Measurements from ENCODE around the gene RAPGEF4. TPM values are rescaled to one million over a fixed set of nuclear protein-coding genes. Genes with fewer than 3 reads are reported as not detected.

Gene RAPGEF4
- total and polyA plus RNA-seq, 9 of the 15 experiments (the other 6 are each of a cell fraction or from before 2014, with no cell fraction given): 0.04 to 0.33 (median 0.13) TPM; not detected in 6

GRCh38 chr2:173076581-173077345 lies 341.1 kb downstream of the RAPGEF4 start (continued):
- TF ChIP-seq ZNF518B (CRISPR knock-in tag; IDR thresholded peaks at IDR 0.05): no peak
- TF ChIP-seq SPI1 (IDR thresholded peaks at IDR 0.05; ENCODE audit: borderline replicate concordance, low read depth, low read length): no peak
- TF ChIP-seq, protein P1, sequence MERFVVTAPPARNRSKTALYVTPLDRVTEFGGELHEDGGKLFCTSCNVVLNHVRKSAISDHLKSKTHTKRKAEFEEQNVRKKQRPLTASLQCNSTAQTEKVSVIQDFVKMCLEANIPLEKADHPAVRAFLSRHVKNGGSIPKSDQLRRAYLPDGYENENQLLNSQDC (CRISPR knock-in tag; IDR thresholded peaks at IDR 0.05): no peak
- peak; percentile 33 for TF ChIP-seq CHD1 (IDR thresholded peaks at IDR 0.05; ENCODE audit: low read length)
- no peak for TF ChIP-seq MITF (IDR thresholded peaks at IDR 0.05)
- no peak for TF ChIP-seq NR2C2 (CRISPR knock-in tag; IDR thresholded peaks at IDR 0.05)
- no peak for TF ChIP-seq NR2C2 (tag; IDR thresholded peaks at IDR 0.05)
- TF ChIP-seq PURB (CRISPR knock-in tag; IDR thresholded peaks at IDR 0.05; ENCODE audit: low read depth): no peak
- TF ChIP-seq EP400 (IDR thresholded peaks at IDR 0.05): 0 out of 2 replicates have a peak, but pooled peaks have one; percentile 14
- no peak for TF ChIP-seq ZNF197 (CRISPR knock-in tag; IDR thresholded peaks at IDR 0.05; ENCODE audit: low read depth)
- no peak for TF ChIP-seq CTCFL (IDR thresholded peaks at IDR 0.05; ENCODE audit: borderline replicate concordance, insufficient read depth, low read depth, low read length, poor library complexity, severe bottlenecking)
- no peak for TF ChIP-seq XRCC3 (IDR thresholded peaks at IDR 0.05)
- TF ChIP-seq SAFB (IDR thresholded peaks at IDR 0.05; ENCODE audit: borderline replicate concordance, low read depth, low read length): no peak
- no peak for TF ChIP-seq DEAF1 (CRISPR knock-in tag; IDR thresholded peaks at IDR 0.05)
- TF ChIP-seq HOXB6 (CRISPR knock-in tag; IDR thresholded peaks at IDR 0.05; ENCODE audit: borderline replicate concordance): no peak
- TF ChIP-seq RBM14 (IDR thresholded peaks at IDR 0.05; ENCODE audit: borderline replicate concordance, insufficient read depth, low read depth, low read length): no peak
- no peak for TF ChIP-seq ZNF282 (CRISPR knock-in tag; IDR thresholded peaks at IDR 0.05)
- peak; percentile 21 for TF ChIP-seq ASH1L (IDR thresholded peaks at IDR 0.05; ENCODE audit: borderline replicate concordance, low read depth, partially characterized antibody)

Data from K562 (cell line).